Cardiac muscle cell (in vitro differentiated cells and primary cell): Measurements from ENCODE around the gene RXFP3. TPM values are rescaled to one million over a fixed set of nuclear protein-coding genes. Genes with fewer than 3 reads are reported as not detected.
A peak's percentile ranks its signal among the peaks of the same experiment; 100 is the strongest.

ENCODE experiments used
- DNase-seq, 2 donors: peaks; one replicate each; pipeline versions ENCODE4 v3.0.0 to v3.0.0-alpha.2; 2010 to 2017; ENCODE audit warnings: low read depth in 1 of 2, low spot score in 1 of 2
- H3K27ac ChIP-seq: fragments of 200-600 bp; sonication (generic); 2 replicates; pipeline ENCODE4 v1.5.1; 2016
- H3K27me3 ChIP-seq: fragments of 200-600 bp; sonication (generic); 2 replicates; pipeline ENCODE4 v1.6.0; 2016; ENCODE audit warnings: control low read depth
- H3K36me3 ChIP-seq: fragments of 200-600 bp; sonication (generic); 2 replicates; pipeline ENCODE4 v1.5.1; 2016; ENCODE audit warnings: control low read depth
- H3K4me1 ChIP-seq: fragments of 200-600 bp; sonication (generic); 2 replicates; pipeline ENCODE4 v1.8.1; 2017; ENCODE audit warnings: low read depth, mild to moderate bottlenecking, mixed run types
- H3K4me3 ChIP-seq: fragments of 200-600 bp; sonication (generic); 2 replicates; pipeline ENCODE4 v1.5.1; 2016; ENCODE audit warnings: mild to moderate bottlenecking
- H3K9me3 ChIP-seq: fragments of 200-600 bp; sonication (generic); 2 replicates; pipeline ENCODE4 v1.5.1; 2017; ENCODE audit warnings: low read depth, mild to moderate bottlenecking, control low read depth
- CTCF ChIP-seq: IDR thresholded peaks from 2 replicates; pipeline ENCODE4 v1.5.1; 2012; ENCODE audit warnings: low read depth, mild to moderate bottlenecking, low read length
- polyA plus RNA-seq: library from polyadenylated mRNA; unstranded; fragments of >200 nt; fragmentation: Nextera tagmentation; extraction: Ambion mirVana; gene quantifications from 2 replicates; pipeline ENCODE4 v1.2.1, GENCODE V29; 2016
- total RNA-seq: library from RNA; depleted of rRNA; stranded (reverse); fragments of >200 nt; gene quantifications from 2 replicates; pipeline ENCODE4 v1.2.3, GENCODE V29; 2016

Gene RXFP3
- total and polyA plus RNA-seq, 2 experiments from 2014 or later, result not detected

GRCh38 chr5:33976307-33976706 is 40.1 kb downstream of the RXFP3 start:
- no peaks in the 10 kb centered on the region for H3K27me3 ChIP-seq
- no peaks in the 10 kb centered on the region for H3K9me3 ChIP-seq
- H3K36me3 ChIP-seq, result no peaks in the 10 kb centered on the region
- no peak overlapping the region for H3K4me3 ChIP-seq
- no peak for DNase-seq
- TF ChIP-seq CTCF, result no peak
- peaks cover 6% of the 10 kb centered on the region for H3K4me1 ChIP-seq
- H3K27ac ChIP-seq, result no peak overlapping the region

GRCh38 chr5:33978306-33978705 is 42.1 kb downstream of the RXFP3 start:
- no peak for TF ChIP-seq CTCF
- no peak overlapping the region for H3K27ac ChIP-seq
- H3K36me3 ChIP-seq, result no peaks in the 10 kb centered on the region
- no peaks in the 10 kb centered on the region for H3K27me3 ChIP-seq
- H3K9me3 ChIP-seq, result no peaks in the 10 kb centered on the region
- H3K4me1 ChIP-seq, result peaks cover 6% of the 10 kb centered on the region
- DNase-seq, result no peak
- no peak overlapping the region for H3K4me3 ChIP-seq

- TF ChIP-seq CTCF, result no peak
- Histone ChIP-seq H3K36me3 (no peaks in the 10 kb centered on the region), H3K27me3 (no peaks in the 10 kb centered on the region), H3K4me3 (no peak overlapping the region), H3K27ac (no peak overlapping the region), H3K9me3 (no peaks in the 10 kb centered on the region), H3K4me1 (no peaks in the 10 kb centered on the region)
- DNase-seq, result no peak
These were observed 43.8 kb downstream of the RXFP3 start for GRCh38 chr5:33980030-33980429.

- Histone ChIP-seq H3K9me3 (no peaks in the 10 kb centered on the region), H3K27me3 (no peaks in the 10 kb centered on the region), H3K4me1 (no peaks in the 10 kb centered on the region), H3K27ac (no peak overlapping the region), H3K4me3 (no peak overlapping the region), H3K36me3 (no peaks in the 10 kb centered on the region)
- TF ChIP-seq CTCF, result no peak
- DNase-seq, result peak in 1 of 2 donors; percentile 52
These were observed 45.4 kb downstream of the RXFP3 start for GRCh38 chr5:33981408-33982162.

GRCh38 chr5:33984178-33984577 is 48.0 kb downstream of the RXFP3 start:
- H3K27me3 ChIP-seq, result no peaks in the 10 kb centered on the region
- TF ChIP-seq CTCF, result no peak
- H3K9me3 ChIP-seq, result no peaks in the 10 kb centered on the region
- H3K4me3 ChIP-seq, result no peak overlapping the region
- no peak for DNase-seq
- H3K27ac ChIP-seq, result no peak overlapping the region
- H3K36me3 ChIP-seq, result peaks cover 21% of the 10 kb centered on the region
- H3K4me1 ChIP-seq, result no peaks in the 10 kb centered on the region
